Ectodermal cell (in vitro differentiated cells): Measurements from ENCODE around the gene DQX1.

Source experiments
- H3K27ac ChIP-seq: 2 replicates; pipeline ENCODE4 v1.7.0; 2013; ENCODE audit warnings: mild to moderate bottlenecking, low read depth, low read length; ENCODE audit not compliant: insufficient read depth, poor library complexity, severe bottlenecking
- H3K27me3 ChIP-seq: 2 replicates; pipeline ENCODE4 v1.7.0; 2013; ENCODE audit warnings: mild to moderate bottlenecking, low read length; ENCODE audit not compliant: insufficient read depth, control insufficient read depth, poor library complexity, severe bottlenecking
- H3K36me3 ChIP-seq: one replicate; pipeline ENCODE4 v1.7.0; 2013; ENCODE audit warnings: low read length; ENCODE audit not compliant: control insufficient read depth, insufficient read depth
- H3K4me1 ChIP-seq: one replicate; pipeline ENCODE4 v1.7.0; 2013; ENCODE audit warnings: low read length; ENCODE audit not compliant: control insufficient read depth, insufficient read depth
- H3K4me3 ChIP-seq: 2 replicates; pipeline ENCODE4 v1.7.0; 2013; ENCODE audit warnings: low read depth, low read length, control low read depth; ENCODE audit not compliant: insufficient read depth
- H3K9me3 ChIP-seq: 2 replicates; pipeline ENCODE4 v1.7.0; 2013; ENCODE audit warnings: mild to moderate bottlenecking, low read length, moderate library complexity; ENCODE audit not compliant: control insufficient read depth
- WGBS, 2 experiments: methylation state at CpG; one replicate each; pipeline ENCODE4 v1.1.7; 2013; ENCODE audit warnings: missing lambda C conversion rate in 2 of 2; 5-methylcytosine and 5-hydroxymethylcytosine counted together

Gene DQX1

GRCh38 chr2:74554820-74555531 lies 28.9 kb upstream of the DQX1 start:
- H3K27me3 ChIP-seq, result peaks cover 29% of the 10 kb centered on the region
- no peaks in the 10 kb centered on the region for H3K9me3 ChIP-seq
- H3K36me3 ChIP-seq, result no peaks in the 10 kb centered on the region
- H3K27ac ChIP-seq, result no peak overlapping the region
- WGBS, 2 experiments, result 1% methylated on average over 58 of the region's 58 CpGs
- peak overlapping the region; percentile 84 for H3K4me3 ChIP-seq
- H3K4me1 ChIP-seq, result peaks cover 15% of the 10 kb centered on the region

GRCh38 chr2:74553892-74554819 lies 28.1 kb upstream of the DQX1 start, which contains the start of the genes DOK1 and LOXL3:
TSS of gene DOK1 (plus strand) at chr2:74554720. CDS start at chr2:74554755, 35 bp downstream.
TSS of gene LOXL3 (minus strand) at chr2:74553942. CDS start at chr2:74552634, 1,308 bp downstream.
- Histone ChIP-seq H3K9me3 (no peaks in the 10 kb centered on the region), H3K4me1 (peaks cover 23% of the 10 kb centered on the region), H3K4me3 (peak within 1 kb of the TSS; percentile 84), H3K36me3 (no peaks in the 10 kb centered on the region), H3K27ac (peak within 1 kb of the TSS; percentile 98), H3K27me3 (peaks cover 31% of the 10 kb centered on the region)
- 0% methylated on average over 73 of the region's 73 CpGs for WGBS, 2 experiments

GRCh38 chr2:74552914-74553811 lies 27.1 kb upstream of the DQX1 start:
- Histone ChIP-seq H3K4me1 (peaks cover 29% of the 10 kb centered on the region), H3K27ac (peak overlapping the region; percentile 98), H3K9me3 (no peaks in the 10 kb centered on the region), H3K4me3 (peak overlapping the region; percentile 84), H3K27me3 (peaks cover 41% of the 10 kb centered on the region), H3K36me3 (no peaks in the 10 kb centered on the region)
- 5 to 6% methylated on average over 27 of the region's 27 CpGs for WGBS, 2 experiments

GRCh38 chr2:74551942-74552913 lies 26.2 kb upstream of the DQX1 start:
- Histone ChIP-seq H3K27ac (no peak overlapping the region), H3K27me3 (peaks cover 50% of the 10 kb centered on the region), H3K36me3 (no peaks in the 10 kb centered on the region), H3K4me3 (no peak overlapping the region), H3K9me3 (no peaks in the 10 kb centered on the region), H3K4me1 (peaks cover 30% of the 10 kb centered on the region)
- WGBS, 2 experiments, result 88% methylated on average over 21 of the region's 21 CpGs

GRCh38 chr2:74551530-74551929 lies 25.5 kb upstream of the DQX1 start:
- Histone ChIP-seq H3K27ac (no peak overlapping the region), H3K9me3 (no peaks in the 10 kb centered on the region), H3K36me3 (no peaks in the 10 kb centered on the region), H3K4me3 (no peak overlapping the region), H3K27me3 (peaks cover 50% of the 10 kb centered on the region), H3K4me1 (peaks cover 30% of the 10 kb centered on the region)

GRCh38 chr2:74550231-74550630 lies 24.2 kb upstream of the DQX1 start:
- Histone ChIP-seq H3K27me3 (peaks cover 40% of the 10 kb centered on the region), H3K27ac (no peak overlapping the region), H3K9me3 (no peaks in the 10 kb centered on the region), H3K4me1 (peaks cover 30% of the 10 kb centered on the region), H3K4me3 (no peak overlapping the region), H3K36me3 (no peaks in the 10 kb centered on the region)
- WGBS, 2 experiments, result 82 to 87% methylated on average over 7 of the region's 7 CpGs

GRCh38 chr2:74548900-74549826 lies 23.1 kb upstream of the DQX1 start:
- Histone ChIP-seq H3K27ac (no peak overlapping the region), H3K27me3 (peaks cover 32% of the 10 kb centered on the region), H3K9me3 (no peaks in the 10 kb centered on the region), H3K4me3 (peak overlapping the region; percentile 57), H3K36me3 (no peaks in the 10 kb centered on the region), H3K4me1 (peaks cover 30% of the 10 kb centered on the region)
- 2 to 3% methylated on average over 85 of the region's 85 CpGs for WGBS, 2 experiments

GRCh38 chr2:74548285-74548899 lies 22.4 kb upstream of the DQX1 start:
- peak overlapping the region; percentile 57 for H3K4me3 ChIP-seq
- no peaks in the 10 kb centered on the region for H3K36me3 ChIP-seq
- H3K4me1 ChIP-seq, result peaks cover 30% of the 10 kb centered on the region
- 7% methylated on average over 26 of the region's 26 CpGs for WGBS, 2 experiments
- no peaks in the 10 kb centered on the region for H3K9me3 ChIP-seq
- no peak overlapping the region for H3K27ac ChIP-seq
- peaks cover 32% of the 10 kb centered on the region for H3K27me3 ChIP-seq
